ENCODE measurements around the gene PLSCR2.

DNA sequence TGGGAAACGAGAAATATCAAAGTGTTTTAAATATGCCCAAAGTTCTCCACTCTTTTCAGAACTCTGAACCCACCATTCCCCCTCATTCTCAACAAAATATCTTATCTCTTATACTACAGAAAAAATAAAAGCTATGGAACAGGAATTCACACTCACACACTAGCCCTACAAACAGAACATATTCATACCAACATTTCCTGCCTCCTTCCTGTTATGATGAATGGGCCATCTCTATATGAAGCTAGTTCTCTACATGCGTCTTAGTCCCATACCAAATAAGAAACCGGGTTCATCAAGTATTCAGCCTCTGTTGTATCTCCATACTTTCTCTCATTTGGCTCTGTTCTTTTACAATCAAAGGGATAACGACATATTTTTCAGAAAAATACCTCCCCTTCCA is 72.6 kb downstream of the PLSCR2 start:
- TF ChIP-seq CTCF (IDR thresholded peaks at IDR 0.05; ENCODE audit: low read depth, low read length) (no peak), EZH2phosphoT487 (IDR thresholded peaks at IDR 0.05; ENCODE audit: low read depth) (no peak)
